Measurements from ENCODE around the gene TIMD4.

The TIMD4 gene

GRCh38 chr5:156892864-156893263 lies 70.2 kb downstream of the TIMD4 start:
- TF ChIP-seq, protein P1, sequence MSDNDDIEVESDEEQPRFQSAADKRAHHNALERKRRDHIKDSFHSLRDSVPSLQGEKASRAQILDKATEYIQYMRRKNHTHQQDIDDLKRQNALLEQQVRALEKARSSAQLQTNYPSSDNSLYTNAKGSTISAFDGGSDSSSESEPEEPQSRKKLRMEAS (IDR thresholded peaks at IDR 0.05; ENCODE audit: low read depth, low read length) = no peak
- TF ChIP-seq POLR2A (IDR thresholded peaks at IDR 0.05; ENCODE audit: extremely low read depth, insufficient read length) = no peak
- no peak for TF ChIP-seq MYC (IDR thresholded peaks at IDR 0.05; ENCODE audit: low read depth, low read length)
- TF ChIP-seq, protein P2, sequence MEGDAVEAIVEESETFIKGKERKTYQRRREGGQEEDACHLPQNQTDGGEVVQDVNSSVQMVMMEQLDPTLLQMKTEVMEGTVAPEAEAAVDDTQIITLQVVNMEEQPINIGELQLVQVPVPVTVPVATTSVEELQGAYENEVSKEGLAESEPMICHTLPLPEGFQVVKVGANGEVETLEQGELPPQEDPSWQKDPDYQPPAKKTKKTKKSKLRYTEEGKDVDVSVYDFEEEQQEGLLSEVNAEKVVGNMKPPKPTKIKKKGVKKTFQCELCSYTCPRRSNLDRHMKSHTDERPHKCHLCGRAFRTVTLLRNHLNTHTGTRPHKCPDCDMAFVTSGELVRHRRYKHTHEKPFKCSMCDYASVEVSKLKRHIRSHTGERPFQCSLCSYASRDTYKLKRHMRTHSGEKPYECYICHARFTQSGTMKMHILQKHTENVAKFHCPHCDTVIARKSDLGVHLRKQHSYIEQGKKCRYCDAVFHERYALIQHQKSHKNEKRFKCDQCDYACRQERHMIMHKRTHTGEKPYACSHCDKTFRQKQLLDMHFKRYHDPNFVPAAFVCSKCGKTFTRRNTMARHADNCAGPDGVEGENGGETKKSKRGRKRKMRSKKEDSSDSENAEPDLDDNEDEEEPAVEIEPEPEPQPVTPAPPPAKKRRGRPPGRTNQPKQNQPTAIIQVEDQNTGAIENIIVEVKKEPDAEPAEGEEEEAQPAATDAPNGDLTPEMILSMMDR (IDR thresholded peaks at IDR 0.05; ENCODE audit: low read depth, low read length) = no peak
- DNase-seq (ENCODE audit: low read depth) = no peak
- no peak overlapping the region for H3K4me3 ChIP-seq (ENCODE audit: low read depth, low read length)

GRCh38 chr5:156892223-156892622 lies 70.8 kb downstream of the TIMD4 start:
- DNase-seq (ENCODE audit: low read depth) = no peak
- TF ChIP-seq, protein P2 (IDR thresholded peaks at IDR 0.05; ENCODE audit: low read depth, low read length) = no peak
- TF ChIP-seq, protein P1 (IDR thresholded peaks at IDR 0.05; ENCODE audit: low read depth, low read length) = no peak
- TF ChIP-seq MYC (IDR thresholded peaks at IDR 0.05; ENCODE audit: low read depth, low read length) (no peak), POLR2A (IDR thresholded peaks at IDR 0.05; ENCODE audit: extremely low read depth, insufficient read length) (no peak)
- H3K4me3 ChIP-seq (ENCODE audit: low read depth, low read length) = no peak overlapping the region

GRCh38 chr5:156888520-156888919 lies 74.5 kb downstream of the TIMD4 start:
- no peak for DNase-seq (ENCODE audit: low read depth)
- TF ChIP-seq, protein P1 (IDR thresholded peaks at IDR 0.05; ENCODE audit: low read depth, low read length) = no peak
- TF ChIP-seq MYC (IDR thresholded peaks at IDR 0.05; ENCODE audit: low read depth, low read length) (no peak), POLR2A (IDR thresholded peaks at IDR 0.05; ENCODE audit: extremely low read depth, insufficient read length) (no peak)
- TF ChIP-seq, protein P2 (IDR thresholded peaks at IDR 0.05; ENCODE audit: low read depth, low read length) = no peak
- no peak overlapping the region for H3K4me3 ChIP-seq (ENCODE audit: low read depth, low read length)

DNA sequence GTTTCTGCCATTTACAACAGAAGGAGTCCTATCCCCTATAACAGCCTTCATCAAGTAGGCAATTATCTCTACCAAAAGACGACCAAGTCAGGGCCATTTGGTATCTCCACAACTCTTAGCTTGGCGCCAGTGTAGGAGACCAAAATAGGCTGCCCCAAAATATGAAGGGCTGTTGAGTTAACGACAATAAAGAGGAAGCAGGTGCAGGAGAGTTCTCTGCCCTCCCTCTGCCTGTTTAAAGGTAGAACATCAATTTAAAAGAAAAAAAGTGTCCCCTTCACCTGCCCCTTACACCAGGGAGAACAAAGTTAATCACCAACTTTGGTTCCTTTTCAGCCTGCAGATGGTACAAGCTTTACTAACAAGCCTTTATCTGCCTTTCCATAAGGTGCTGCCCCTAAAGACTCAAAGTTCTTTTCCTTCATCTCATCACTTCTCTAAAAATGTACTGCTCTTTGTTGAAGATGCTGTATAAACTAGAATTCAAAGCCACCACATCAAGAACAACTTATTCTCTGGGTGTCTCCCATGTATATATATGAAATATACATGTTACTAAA lies 79.6 kb downstream of the TIMD4 start:
- TF ChIP-seq, protein P2 (IDR thresholded peaks at IDR 0.05; ENCODE audit: low read depth, low read length) = no peak
- TF ChIP-seq MYC (IDR thresholded peaks at IDR 0.05; ENCODE audit: low read depth, low read length) (no peak), POLR2A (IDR thresholded peaks at IDR 0.05; ENCODE audit: extremely low read depth, insufficient read length) (no peak)
- TF ChIP-seq, protein P1 (IDR thresholded peaks at IDR 0.05; ENCODE audit: low read depth, low read length) = no peak
- no peak overlapping the region for H3K4me3 ChIP-seq (ENCODE audit: low read depth, low read length)
- no peak for DNase-seq (ENCODE audit: low read depth)

- TF ChIP-seq POLR2A (IDR thresholded peaks at IDR 0.05; ENCODE audit: extremely low read depth, insufficient read length) (no peak), MYC (IDR thresholded peaks at IDR 0.05; ENCODE audit: low read depth, low read length) (no peak)
- TF ChIP-seq, protein P2 (IDR thresholded peaks at IDR 0.05; ENCODE audit: low read depth, low read length) = no peak
- TF ChIP-seq, protein P1 (IDR thresholded peaks at IDR 0.05; ENCODE audit: low read depth, low read length) = no peak
- no peak overlapping the region for H3K4me3 ChIP-seq (ENCODE audit: low read depth, low read length)
- no peak for DNase-seq (ENCODE audit: low read depth)
Observed at GRCh38 chr5:156879665-156880285, 83.3 kb downstream of the TIMD4 start.

Measured in NB4 (cell line).